ENCODE measurements around the gene MDK. TPM values are rescaled to one million over a fixed set of nuclear protein-coding genes. Genes with fewer than 3 reads are reported as not detected.

The MDK gene
- total and polyA plus RNA-seq, 2 experiments from 2014 or later: 562 to 1,225 TPM

- H3K36me3 ChIP-seq (replicated peaks; ENCODE audit: insufficient read depth, low read depth): no peaks in the 10 kb centered on the region
- 80% methylated on average over 7 of the region's 7 CpGs for WGBS (ENCODE audit: low lambda C conversion rate, missing lambda C conversion rate)
- H4K20me1 ChIP-seq (ENCODE audit: insufficient read depth, poor library complexity, severe bottlenecking): peaks cover 4% of the 10 kb centered on the region
- H3K9me3 ChIP-seq (ENCODE audit: low read depth): no peaks in the 10 kb centered on the region
- H2AFZ ChIP-seq: no peak overlapping the region
- H3K27me3 ChIP-seq: no peaks in the 10 kb centered on the region
- peaks cover 54% of the 10 kb centered on the region for H3K79me2 ChIP-seq
- TF ChIP-seq CTCF (IDR thresholded peaks at IDR 0.05; ENCODE audit: poor library complexity) (no peak), EZH2 (IDR thresholded peaks at IDR 0.05; ENCODE audit: borderline replicate concordance) (no peak), EZH2phosphoT487 (IDR thresholded peaks at IDR 0.05; ENCODE audit: low read depth, severe bottlenecking, unreplicated experiment) (no peak)
- H3K9me2 ChIP-seq (replicated peaks; ENCODE audit: insufficient read depth): no peaks in the 10 kb centered on the region
- peak overlapping the region; percentile 41 for H3K4me2 ChIP-seq
- H3K4me1 ChIP-seq (ENCODE audit: insufficient read depth): peaks cover 12% of the 10 kb centered on the region
- peak overlapping the region; percentile 23 for H3K27ac ChIP-seq
- no peak for DNase-seq (ENCODE audit: low spot score)
- H3K4me3 ChIP-seq: no peak overlapping the region
Observed at GRCh38 chr11:46360878-46361277, 20.6 kb upstream of the MDK start.

- Histone ChIP-seq H3K4me3 (no peak overlapping the region), H3K9me2 (replicated peaks; ENCODE audit: insufficient read depth) (no peaks in the 10 kb centered on the region), H3K27ac (peak overlapping the region; percentile 23), H3K27me3 (no peaks in the 10 kb centered on the region), H4K20me1 (ENCODE audit: insufficient read depth, poor library complexity, severe bottlenecking) (peaks cover 4% of the 10 kb centered on the region), H2AFZ (no peak overlapping the region), H3K4me2 (peak overlapping the region; percentile 41), H3K79me2 (peaks cover 49% of the 10 kb centered on the region), H3K4me1 (ENCODE audit: insufficient read depth) (peaks cover 12% of the 10 kb centered on the region), H3K9me3 (ENCODE audit: low read depth) (no peaks in the 10 kb centered on the region), H3K36me3 (replicated peaks; ENCODE audit: insufficient read depth, low read depth) (no peaks in the 10 kb centered on the region)
- no peak for TF ChIP-seq EZH2 (IDR thresholded peaks at IDR 0.05; ENCODE audit: borderline replicate concordance)
- TF ChIP-seq EZH2phosphoT487 (IDR thresholded peaks at IDR 0.05; ENCODE audit: low read depth, severe bottlenecking, unreplicated experiment): no peak
- no peak for TF ChIP-seq CTCF (IDR thresholded peaks at IDR 0.05; ENCODE audit: poor library complexity)
- 63% methylated on average over 26 of the region's 26 CpGs for WGBS (ENCODE audit: low lambda C conversion rate, missing lambda C conversion rate)
- no peak for DNase-seq (ENCODE audit: low spot score)
Observed at GRCh38 chr11:46361283-46362155, 19.9 kb upstream of the MDK start.

- WGBS (ENCODE audit: low lambda C conversion rate, missing lambda C conversion rate): 90% methylated on average over 20 of the region's 20 CpGs
- no peaks in the 10 kb centered on the region for H3K36me3 ChIP-seq (replicated peaks; ENCODE audit: insufficient read depth, low read depth)
Observed at GRCh38 chr11:46362156-46363030, 19.1 kb upstream of the MDK start.

More at GRCh38 chr11:46362156-46363030, 19.1 kb upstream of the MDK start:
- Histone ChIP-seq H3K27ac (no peak overlapping the region), H3K4me3 (no peak overlapping the region), H3K79me2 (peaks cover 44% of the 10 kb centered on the region), H3K9me3 (ENCODE audit: low read depth) (no peaks in the 10 kb centered on the region), H3K27me3 (no peaks in the 10 kb centered on the region), H3K4me2 (no peak overlapping the region), H3K4me1 (ENCODE audit: insufficient read depth) (peaks cover 14% of the 10 kb centered on the region), H3K9me2 (replicated peaks; ENCODE audit: insufficient read depth) (no peaks in the 10 kb centered on the region), H2AFZ (no peak overlapping the region), H4K20me1 (ENCODE audit: insufficient read depth, poor library complexity, severe bottlenecking) (peaks cover 4% of the 10 kb centered on the region)
- DNase-seq (ENCODE audit: low spot score): no peak
- TF ChIP-seq CTCF (IDR thresholded peaks at IDR 0.05; ENCODE audit: poor library complexity) (no peak), EZH2phosphoT487 (IDR thresholded peaks at IDR 0.05; ENCODE audit: low read depth, severe bottlenecking, unreplicated experiment) (no peak), EZH2 (IDR thresholded peaks at IDR 0.05; ENCODE audit: borderline replicate concordance) (no peak)
